Occipital lobe (tissue), 2 donors: ENCODE data around the gene MEGF10. TPM values are rescaled to one million over a fixed set of nuclear protein-coding genes. Genes with fewer than 3 reads are reported as not detected.

Experiments used
- DNase-seq: peaks from one replicate; lab custom pipeline; 2025; lab: John Stamatoyannopoulos, UW
- total RNA-seq: library from RNA; depleted of rRNA; stranded (reverse); fragments of >200 nt; gene quantifications from one replicate; pipeline ENCODE4 v1.2.3, GENCODE V29; 2014

MEGF10 gene
- total RNA-seq, 1 donor from 2014 or later: 20.0 TPM

DNA sequence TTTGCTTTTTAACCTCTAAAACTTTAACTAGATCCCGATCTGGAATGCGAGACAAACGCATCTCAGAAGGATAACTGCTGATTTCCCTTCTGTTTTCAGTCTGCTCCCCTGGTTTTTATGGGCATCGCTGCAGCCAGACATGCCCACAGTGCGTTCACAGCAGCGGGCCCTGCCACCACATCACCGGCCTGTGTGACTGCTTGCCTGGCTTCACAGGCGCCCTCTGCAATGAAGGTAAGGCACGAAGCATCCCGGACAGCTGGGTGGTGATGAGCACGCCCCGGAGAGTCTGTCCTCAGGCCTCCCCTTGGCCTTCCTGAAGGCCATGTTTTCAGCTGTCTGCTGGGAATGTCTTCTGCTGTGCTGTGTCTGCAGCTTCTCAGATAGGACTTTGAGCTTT is 144.0 kb downstream of the MEGF10 start:
- DNase-seq: no peak

GRCh38 chr5:127435821-127436220 is 145.2 kb downstream of the MEGF10 start:
- no peak for DNase-seq

GRCh38 chr5:127439644-127440043 is 149.0 kb downstream of the MEGF10 start:
- no peak for DNase-seq

DNA sequence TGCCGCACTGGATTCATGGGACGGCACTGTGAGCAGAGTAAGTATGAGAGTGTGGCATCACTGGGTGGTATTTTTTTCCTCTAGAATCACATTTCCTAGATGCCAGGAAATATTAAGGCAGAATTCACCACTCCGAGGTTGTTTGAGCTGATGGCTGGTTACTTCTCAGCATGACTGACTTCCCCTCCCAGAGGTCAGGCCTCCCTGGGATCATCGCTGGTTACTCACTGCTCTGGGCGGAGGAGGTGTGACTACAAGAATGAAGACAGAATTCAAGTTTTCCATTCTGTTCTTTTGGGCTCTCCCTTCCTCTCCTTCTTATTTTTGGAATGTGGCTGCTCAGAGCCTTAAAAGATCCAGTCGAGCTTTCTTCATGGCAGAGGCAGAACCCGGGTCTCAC is 150.2 kb downstream of the MEGF10 start:
- no peak for DNase-seq

DNA sequence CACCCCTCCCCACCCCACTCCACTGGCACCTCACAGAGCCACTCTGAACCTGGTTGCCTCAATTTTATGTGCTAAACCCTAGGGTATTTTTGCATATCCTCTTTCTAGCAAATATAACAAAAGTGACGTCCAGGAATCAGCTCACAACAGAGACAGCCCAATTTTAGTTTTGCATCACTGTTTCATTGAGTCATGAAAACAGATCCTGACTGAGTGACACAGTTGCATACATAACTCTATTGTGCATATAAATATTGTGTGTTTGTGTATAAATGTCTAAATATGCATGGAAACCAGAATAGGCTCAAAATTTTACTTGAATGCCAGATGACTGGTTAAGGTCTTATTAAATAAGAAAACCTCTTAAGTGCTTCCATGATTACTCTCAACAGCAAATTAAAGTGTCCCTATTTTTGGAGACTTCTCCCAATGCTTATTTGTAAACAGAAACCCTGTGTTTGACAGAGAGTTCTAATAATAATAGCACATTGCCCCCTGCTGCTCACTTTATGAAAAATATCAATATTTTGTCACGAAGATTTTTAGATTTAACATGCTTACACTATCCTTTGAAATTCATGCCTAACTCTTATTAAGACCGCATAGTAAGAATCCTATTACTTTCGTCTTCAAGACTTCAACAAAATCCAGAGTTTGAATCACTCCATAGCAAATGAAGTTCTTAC is 151.3 kb downstream of the MEGF10 start:
- DNase-seq: no peak

DNA sequence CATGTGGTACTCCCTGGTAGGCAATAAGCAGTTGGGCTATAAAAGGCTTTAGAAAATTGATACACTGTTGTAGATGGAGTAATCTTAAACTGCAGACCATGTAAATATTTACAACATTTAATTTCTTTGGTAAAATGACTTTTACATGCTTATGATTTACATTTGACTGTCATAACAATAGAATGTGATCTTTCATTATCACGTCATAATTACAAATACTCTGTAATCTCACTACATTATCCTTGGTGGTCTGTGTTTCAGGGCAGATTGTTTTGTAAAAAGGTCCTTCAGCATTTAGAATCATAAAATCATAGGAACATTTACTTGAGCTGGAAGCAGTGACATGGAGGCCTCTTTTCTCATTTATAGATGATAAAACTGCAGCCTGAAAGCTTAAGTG is 153.6 kb downstream of the MEGF10 start:
- DNase-seq: no peak

DNA sequence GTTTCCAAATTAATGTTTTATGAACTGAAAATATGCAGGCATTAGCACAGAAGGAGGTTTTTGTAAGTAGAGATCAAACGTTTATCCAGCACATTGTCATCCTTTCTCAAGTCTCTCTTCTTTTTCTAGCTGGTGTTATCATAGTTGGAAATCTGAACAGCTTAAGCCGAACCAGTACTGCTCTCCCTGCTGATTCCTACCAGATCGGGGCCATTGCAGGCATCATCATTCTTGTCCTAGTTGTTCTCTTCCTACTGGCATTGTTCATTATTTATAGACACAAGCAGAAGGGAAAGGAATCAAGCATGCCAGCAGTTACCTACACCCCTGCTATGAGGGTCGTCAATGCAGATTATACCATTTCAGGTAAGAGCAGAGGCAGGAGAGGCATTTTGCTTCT is 154.7 kb downstream of the MEGF10 start:
- no peak for DNase-seq

DNA sequence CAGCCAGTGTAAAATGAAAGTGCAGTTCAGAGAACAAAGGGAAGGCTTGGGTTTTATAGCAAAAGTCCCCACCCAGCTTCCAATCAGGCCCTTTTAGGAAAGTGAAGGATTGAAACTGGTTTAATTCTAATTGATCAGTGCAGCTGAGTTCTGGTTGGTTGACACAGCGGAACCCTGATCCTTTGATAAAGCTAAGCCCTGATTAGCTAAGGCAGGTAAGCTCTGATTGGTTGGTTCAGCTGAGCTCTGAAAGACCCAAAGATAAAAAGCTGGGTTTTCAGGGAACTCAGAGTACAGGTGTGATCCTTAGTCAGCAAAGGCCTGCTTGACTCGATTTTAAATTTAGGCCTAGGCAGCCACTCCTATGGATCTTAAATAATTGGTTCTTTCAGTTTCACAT is 156.0 kb downstream of the MEGF10 start:
- no peak for DNase-seq

DNA sequence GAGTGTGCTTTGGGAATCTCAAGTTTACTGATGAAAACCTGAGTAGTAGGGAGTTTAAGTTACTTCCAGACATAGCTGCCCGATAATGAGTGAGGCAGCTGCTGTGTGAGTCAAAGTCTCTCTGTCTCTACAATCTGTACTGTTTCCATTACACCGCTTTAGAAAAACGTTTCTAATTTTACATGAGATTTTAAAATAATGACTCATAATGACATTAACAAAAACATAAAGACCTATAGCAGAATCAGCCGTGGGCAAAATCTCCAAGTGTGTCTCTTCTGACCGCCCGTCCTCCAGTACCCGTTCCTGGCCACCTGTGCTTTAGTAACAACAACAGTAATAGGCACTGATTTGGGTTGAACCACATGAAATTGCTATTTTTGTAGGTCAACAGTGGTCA is 157.2 kb downstream of the MEGF10 start:
- DNase-seq: no peak

DNA sequence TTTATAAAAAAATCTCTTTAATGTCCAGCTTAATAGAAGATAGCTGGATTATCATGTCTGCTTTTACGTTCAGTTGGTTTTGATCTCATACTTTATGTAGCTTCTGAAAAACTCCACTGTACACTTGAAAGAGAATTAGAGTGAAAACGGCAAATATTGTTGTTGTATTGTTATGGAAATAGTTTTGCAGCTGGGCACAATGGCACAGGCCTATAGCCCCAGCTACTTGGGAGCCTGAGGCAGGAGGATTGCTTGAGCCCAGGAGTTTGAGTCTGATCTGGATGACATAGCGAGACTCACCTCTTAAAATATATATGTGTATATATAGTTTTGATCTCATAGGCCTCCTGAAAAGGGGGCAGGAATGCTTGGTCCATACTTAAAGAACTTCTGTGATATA is 159.4 kb downstream of the MEGF10 start:
- no peak for DNase-seq

GRCh38 chr5:127451096-127451495 is 160.5 kb downstream of the MEGF10 start:
- no peak for DNase-seq

DNA sequence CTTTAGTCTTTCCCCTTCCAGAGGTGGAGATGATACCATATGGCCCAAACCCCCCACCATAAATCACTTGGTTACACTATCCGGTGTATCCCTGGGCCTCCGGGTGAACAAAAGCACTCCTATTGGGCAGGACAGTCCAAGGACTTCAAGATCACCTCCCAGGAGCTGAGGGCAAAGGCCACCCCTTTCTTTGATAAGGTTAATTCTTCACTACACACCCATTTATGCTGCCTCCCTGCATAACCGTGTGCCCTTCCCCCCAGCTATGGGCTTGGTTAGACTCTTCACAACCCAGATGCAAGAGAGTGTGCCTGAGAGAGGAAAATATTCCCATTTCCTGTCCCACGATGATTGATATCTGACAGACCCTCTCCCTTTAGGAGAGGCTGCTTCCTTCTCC is 162.0 kb downstream of the MEGF10 start:
- DNase-seq: no peak

DNA sequence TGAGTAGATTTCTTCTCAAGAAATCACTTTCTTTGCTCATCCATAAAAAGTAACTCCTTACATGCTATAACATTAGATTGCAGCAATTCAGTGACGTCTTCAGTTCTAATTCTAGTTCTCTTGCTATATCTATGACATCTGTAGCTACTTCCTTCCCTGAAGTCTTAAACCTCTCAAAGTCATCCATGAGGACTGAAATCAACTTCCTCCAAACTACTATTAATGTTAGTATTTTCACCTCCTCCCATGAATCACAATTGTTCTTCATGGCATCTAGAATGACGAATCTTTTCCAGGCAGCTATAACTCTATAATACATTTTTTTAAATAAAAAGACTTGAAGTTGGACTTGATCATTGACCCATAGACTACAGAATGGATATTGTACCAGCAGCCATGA is 180.6 kb downstream of the MEGF10 start:
- no peak for DNase-seq

DNA sequence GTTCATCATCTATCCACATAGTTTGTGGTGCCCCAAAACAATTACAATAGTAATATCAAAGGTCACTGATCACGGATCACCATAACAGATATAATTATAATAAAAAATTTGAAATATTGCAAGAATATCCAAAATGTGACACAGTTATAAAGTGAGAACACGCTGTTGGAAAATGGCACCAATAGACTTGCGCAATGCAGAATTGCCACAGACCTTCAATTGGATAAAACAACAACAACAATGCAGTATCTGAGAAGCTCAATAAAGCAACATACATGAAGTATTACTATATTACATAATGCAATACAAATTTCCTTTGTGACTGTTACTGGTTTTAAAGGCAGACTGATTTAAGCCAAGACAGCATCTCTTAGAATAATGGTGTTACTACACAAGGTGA is 182.1 kb downstream of the MEGF10 start:
- no peak for DNase-seq

DNA sequence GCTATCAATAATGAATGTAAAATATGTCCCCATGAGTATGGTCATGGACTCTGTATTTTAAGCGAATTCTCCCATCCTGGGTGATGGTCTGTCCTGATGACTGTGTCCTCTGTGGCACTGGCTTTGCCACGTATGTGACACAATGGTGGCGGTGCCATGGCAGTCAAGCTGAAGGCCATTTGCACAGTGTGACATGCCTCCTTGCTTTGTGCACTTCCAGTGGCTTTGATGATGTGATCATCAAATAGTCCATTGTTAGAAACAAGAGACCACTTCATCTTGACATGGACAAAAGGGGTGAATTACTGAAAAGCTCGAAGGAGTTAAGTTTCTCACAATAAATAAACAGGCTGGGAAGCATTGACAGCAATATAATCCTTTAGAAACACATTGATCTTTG is 195.9 kb downstream of the MEGF10 start:
- no peak for DNase-seq

DNA sequence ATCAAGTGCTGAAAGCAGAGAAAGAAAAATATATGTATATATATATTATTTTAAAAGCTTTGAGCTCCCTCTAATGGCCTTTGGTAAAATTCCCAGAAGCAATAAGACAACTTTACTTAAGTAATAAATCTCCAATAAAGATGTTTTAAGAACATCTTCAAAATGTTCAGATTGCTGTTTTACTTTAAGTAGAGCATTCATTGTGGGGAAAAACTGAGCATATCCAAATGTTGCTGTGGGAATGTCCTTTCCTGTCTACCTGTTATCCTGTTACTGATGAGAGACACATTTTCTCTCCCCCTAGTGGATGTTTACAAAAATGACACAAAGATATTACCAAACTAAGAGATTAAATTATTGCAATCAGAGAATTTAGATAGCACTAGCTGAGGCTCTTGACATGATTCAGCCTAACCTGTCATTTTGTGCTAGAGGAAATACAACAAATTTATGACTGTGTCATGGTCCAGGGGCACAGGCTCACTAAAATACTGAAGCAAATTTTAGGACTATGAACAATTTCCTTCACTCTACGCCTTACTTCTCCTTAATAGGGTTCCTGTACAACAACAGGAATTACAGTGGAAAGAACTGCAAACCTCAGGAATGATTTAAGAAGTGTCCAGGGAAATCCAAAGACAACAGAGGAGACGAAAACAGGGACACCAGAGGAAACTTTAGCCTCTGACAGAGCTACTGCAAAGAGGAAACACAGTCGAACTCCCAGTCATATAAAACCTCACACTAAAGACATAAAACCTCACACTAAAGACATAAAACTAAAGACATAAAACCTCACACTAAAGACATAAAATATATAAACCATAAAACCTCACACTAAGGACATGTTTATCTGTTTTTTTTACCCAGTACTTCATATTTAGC is 202.5 kb downstream of the MEGF10 start:
- no peak for DNase-seq

- DNase-seq: no peak
Observed at GRCh38 chr5:127498548-127498947, 208.0 kb downstream of the MEGF10 start.

- no peak for DNase-seq
Observed at GRCh38 chr5:127505905-127506304, 215.3 kb downstream of the MEGF10 start.

DNA sequence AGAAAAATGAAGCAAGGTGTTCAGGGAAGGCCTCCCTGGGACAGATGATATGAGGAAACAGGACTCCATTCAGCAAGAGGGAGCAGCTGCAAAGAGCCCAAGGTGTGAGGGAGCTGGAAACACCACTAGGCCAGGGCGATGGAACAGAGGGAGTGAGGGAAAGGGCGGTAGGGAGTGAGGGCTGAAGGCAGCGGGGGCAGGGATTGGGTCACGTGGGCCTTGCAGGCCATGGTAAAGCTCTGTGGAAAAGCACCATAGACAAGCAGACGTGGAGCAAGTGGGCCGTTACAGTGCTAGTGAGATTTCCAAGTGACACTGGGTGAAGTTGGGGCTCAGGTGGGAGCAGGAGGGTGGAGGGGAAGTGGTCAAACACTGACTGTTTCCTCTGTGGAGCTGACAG is 216.0 kb downstream of the MEGF10 start:
- no peak for DNase-seq

GRCh38 chr5:127508644-127509373 is 218.2 kb downstream of the MEGF10 start:
- no peak for DNase-seq
